GM12878 (cell line): Measurements from ENCODE around the gene SH3BGRL2.

Experiments
- CTCF ChIP-seq, 3 experiments: IDR thresholded peaks in 2 of 3; conservative IDR thresholded peaks in 1 of 3; 2 replicates each; pipeline ENCODE4 v1.5.1; 2011; ENCODE audit warnings: low read depth in 3 of 3, low read length in 3 of 3, mild to moderate bottlenecking in 3 of 3, control low read depth in 2 of 3, moderate library complexity in 2 of 3, inconsistent platforms in 1 of 3, mixed read lengths in 1 of 3; ENCODE audit not compliant: control insufficient read depth in 2 of 3, insufficient read depth in 1 of 3; ENCODE audit errors: extremely low read depth in 1 of 3
- EZH2 ChIP-seq: IDR thresholded peaks from 2 replicates; pipeline ENCODE4 v1.6.1; 2012; ENCODE audit warnings: low read depth, mild to moderate bottlenecking, control low read depth, inconsistent platforms, low read length, borderline replicate concordance; ENCODE audit not compliant: control insufficient read depth
- KDM1A ChIP-seq: fragments of 200-600 bp; sonication (generic); IDR thresholded peaks from 2 replicates; pipeline ENCODE4 v1.6.1; 2016; ENCODE audit warnings: borderline replicate concordance
- MAX ChIP-seq: IDR thresholded peaks from 2 replicates; pipeline ENCODE4 v1.6.1; 2012; ENCODE audit warnings: low read depth, low read length, improper control_type of control experiment
- MEF2A ChIP-seq: IDR thresholded peaks from 2 replicates; pipeline ENCODE4 v1.6.1; 2011; ENCODE audit warnings: low read depth, mild to moderate bottlenecking, low read length, moderate library complexity; ENCODE audit not compliant: insufficient read depth
- POLR2A ChIP-seq: IDR thresholded peaks from 2 replicates; pipeline ENCODE4 v1.6.1; 2011; ENCODE audit warnings: low read depth, mild to moderate bottlenecking, low read length
- RBBP5 ChIP-seq: fragments of 200-600 bp; sonication (generic); conservative IDR thresholded peaks from 2 replicates; pipeline ENCODE4 v1.6.1; 2016
- SIN3A ChIP-seq: IDR thresholded peaks from 2 replicates; pipeline ENCODE4 v1.6.1; 2012; ENCODE audit warnings: low read depth, low read length, improper control_type of control experiment
- SRF ChIP-seq, 2 experiments: IDR thresholded peaks; 2 replicates each; pipeline ENCODE4 v1.6.1; 2011; ENCODE audit warnings: low read depth in 2 of 2, low read length in 2 of 2, mild to moderate bottlenecking in 1 of 2, moderate library complexity in 1 of 2
- YY1 ChIP-seq: IDR thresholded peaks from 2 replicates; pipeline ENCODE4 v1.6.1; 2011; ENCODE audit warnings: low read depth, mild to moderate bottlenecking, low read length

- TF ChIP-seq SIN3A: no peak
- TF ChIP-seq YY1: no peak
- no peak for TF ChIP-seq CTCF (IDR thresholded peaks at IDR 0.05 in 2 of 3, conservative IDR thresholded peaks at IDR 0.05 in 1 of 3; ENCODE audit: control insufficient read depth in 2 of 3, extremely low read depth in 1 of 3, insufficient read depth in 1 of 3, low read depth in 3 of 3, low read length in 3 of 3)
- TF ChIP-seq POLR2A: no peak
- no peak for TF ChIP-seq MEF2A
- no peak for TF ChIP-seq MAX
- TF ChIP-seq SRF (IDR thresholded peaks at IDR 0.05; ENCODE audit: low read depth in 2 of 2, low read length in 2 of 2): no peak
- TF ChIP-seq EZH2: no peak
- no peak for TF ChIP-seq RBBP5
- no peak for TF ChIP-seq KDM1A
These were observed 74.4 kb downstream of the SH3BGRL2 start for GRCh38 chr6:79705456-79705995.
